DMS79 treated with DMSO at 0.1 percent for 48 hours (cell line): Measurements from ENCODE around the gene FBXL13.
"Not testable (repeated sequence)": the region's sequence is repeated elsewhere in the genome, so short reads cannot be mapped to it uniquely, and the experiment has no call there.

ENCODE experiments used
- DNase-seq: peaks from one replicate; lab custom pipeline; 2025; lab: John Stamatoyannopoulos, UW

Gene FBXL13

GRCh38 chr7:102819151-102819550, 255.4 kb downstream of the FBXL13 start:
- no peak for DNase-seq

- no peak for DNase-seq
Measured at GRCh38 chr7:102817616-102818573, 256.7 kb downstream of the FBXL13 start.

- no peak for DNase-seq
Measured at GRCh38 chr7:102814025-102814471, 260.5 kb downstream of the FBXL13 start.

GRCh38 chr7:102813191-102814024, 261.2 kb downstream of the FBXL13 start:
- DNase-seq = no peak

GRCh38 chr7:102811942-102812678, 262.5 kb downstream of the FBXL13 start:
- DNase-seq = no peak

GRCh38 chr7:102810916-102811315, 263.7 kb downstream of the FBXL13 start:
- no peak for DNase-seq

- DNase-seq = no peak
Measured at GRCh38 chr7:102806613-102807012, 268.0 kb downstream of the FBXL13 start.

- not testable (repeated sequence) for DNase-seq
Measured at GRCh38 chr7:102795987-102796595, 278.5 kb downstream of the FBXL13 start.

- DNase-seq = not testable (repeated sequence)
Measured at GRCh38 chr7:102794567-102794966, 280.0 kb downstream of the FBXL13 start.

GRCh38 chr7:102791831-102792230, 282.8 kb downstream of the FBXL13 start:
- DNase-seq = not testable (repeated sequence)

- not testable (repeated sequence) for DNase-seq
Measured at GRCh38 chr7:102791367-102791766, 283.2 kb downstream of the FBXL13 start.

- DNase-seq = not testable (repeated sequence)
Measured at GRCh38 chr7:102790364-102791100, 284.1 kb downstream of the FBXL13 start.

- DNase-seq = not testable (repeated sequence)
Measured at GRCh38 chr7:102788770-102789169, 285.8 kb downstream of the FBXL13 start.

- not testable (repeated sequence) for DNase-seq
Measured at GRCh38 chr7:102780926-102781325, 293.7 kb downstream of the FBXL13 start.

- DNase-seq = not testable (repeated sequence)
Measured at GRCh38 chr7:102778663-102779062, 295.9 kb downstream of the FBXL13 start.

- DNase-seq = not testable (repeated sequence)
Measured at GRCh38 chr7:102776217-102776616, 298.4 kb downstream of the FBXL13 start.

- not testable (repeated sequence) for DNase-seq
Measured at GRCh38 chr7:102770467-102770866, 304.1 kb downstream of the FBXL13 start.

GRCh38 chr7:102769657-102770192, 304.9 kb downstream of the FBXL13 start:
- DNase-seq = not testable (repeated sequence)

- not testable (repeated sequence) for DNase-seq
Measured at GRCh38 chr7:102763295-102763905, 311.2 kb downstream of the FBXL13 start.
